Kidney (tissue), 14 donors: ENCODE measurements around the gene FEZF1. TPM values are rescaled to one million over a fixed set of nuclear protein-coding genes. Genes with fewer than 3 reads are reported as not detected.
A peak's percentile ranks its signal among the peaks of the same experiment; 100 is the strongest.

Experiments
- DNase-seq, 5 donors: peaks; one replicate each; pipeline ENCODE4 v3.0.0-alpha.2; 2013 to 2020
- FAIRE-seq: peaks from 2 replicates; lab custom pipeline; 2012; peaks lifted over from hg19 to GRCh38; lab: Jason Lieb, UNC
- H3K27ac ChIP-seq, 2 donors: one replicate each; pipeline ENCODE4 v1.7.0; 2013; ENCODE audit warnings: low read depth in 2 of 2, low read length in 2 of 2, inconsistent platforms in 1 of 2
- H3K27me3 ChIP-seq: one replicate; pipeline ENCODE4 v1.7.1; 2013; ENCODE audit warnings: low read length, inconsistent platforms; ENCODE audit not compliant: control insufficient read depth, insufficient read depth
- H3K36me3 ChIP-seq, 3 donors: one replicate each; pipeline versions ENCODE4 v1.7.0 to v1.7.1; 2013; ENCODE audit warnings: low read length in 3 of 3, control low read depth in 1 of 3, inconsistent platforms in 1 of 3; ENCODE audit not compliant: insufficient read depth in 3 of 3, control insufficient read depth in 2 of 3
- H3K4me1 ChIP-seq, 3 donors: one replicate each; pipeline versions ENCODE4 v1.7.0 to v1.7.1; 2013; ENCODE audit warnings: low read length in 3 of 3, inconsistent platforms in 1 of 3, low read depth in 1 of 3; ENCODE audit not compliant: control insufficient read depth in 2 of 3, insufficient read depth in 2 of 3
- H3K4me3 ChIP-seq, 3 donors: one replicate each; pipeline versions ENCODE4 v1.7.0 to v1.8.1; 2013; ENCODE audit warnings: low read length in 3 of 3, control low read depth in 1 of 3, inconsistent platforms in 1 of 3
- H3K9ac ChIP-seq, 3 donors: one replicate each; pipeline versions ENCODE4 v1.7.0 to v1.7.1; 2013; ENCODE audit warnings: low read length in 3 of 3, control low read depth in 1 of 3, inconsistent platforms in 1 of 3
- H3K9me3 ChIP-seq, 3 donors: one replicate each; pipeline versions ENCODE4 v1.7.0 to v1.7.1; 2013; ENCODE audit warnings: low read length in 3 of 3, control low read depth in 1 of 3, inconsistent platforms in 1 of 3; ENCODE audit not compliant: control insufficient read depth in 2 of 3, insufficient read depth in 1 of 3
- intact Hi-C: fragments of 100-400 bp; cut with DNase I; formaldehyde crosslinking; loops from one replicate; pipeline ENCODE4 v1.11.1; 2022
- polyA plus RNA-seq: library from polyadenylated mRNA; stranded (reverse); fragments of 350-450 nt; fragmentation: Illumina TruSeq; extraction: RNeasy Lipid Tissue Mini Kit (QIAGEN cat#74804); gene quantifications from one replicate; pipeline ENCODE4 v1.2.3, GENCODE V29; 2014; ENCODE audit warnings: low read depth, low replicate concordance; ENCODE audit not compliant: insufficient read depth
- total RNA-seq: library from RNA; stranded (reverse); fragmentation: NEBNext Ultra II Directional; extraction: Animal tissue kit (Norgen Biotek cat#: 25700); gene quantifications from one replicate; pipeline ENCODE4 v1.2.1, GENCODE V29; 2021
- TF ChIP-seq, protein P1 (sequence below): IDR thresholded peaks from 3 replicates; pipeline ENCODE4 v1.5.1; 2012; ENCODE audit warnings: mild to moderate bottlenecking, moderate library complexity, borderline replicate concordance; ENCODE audit not compliant: insufficient read depth; ENCODE audit errors: extremely low read depth
- donor health status: control.
- donor health status: control.
- donor health status: control.
- donor health status: control.
- donor health status: control.
- donor health status: DM: yes; HTN: yes; CAD: no.
- donor health status: Normal renal cell carcinoma (clear cell type).

FEZF1 gene
- total and polyA plus RNA-seq, 2 donors from 2014 or later: not detected

DNA sequence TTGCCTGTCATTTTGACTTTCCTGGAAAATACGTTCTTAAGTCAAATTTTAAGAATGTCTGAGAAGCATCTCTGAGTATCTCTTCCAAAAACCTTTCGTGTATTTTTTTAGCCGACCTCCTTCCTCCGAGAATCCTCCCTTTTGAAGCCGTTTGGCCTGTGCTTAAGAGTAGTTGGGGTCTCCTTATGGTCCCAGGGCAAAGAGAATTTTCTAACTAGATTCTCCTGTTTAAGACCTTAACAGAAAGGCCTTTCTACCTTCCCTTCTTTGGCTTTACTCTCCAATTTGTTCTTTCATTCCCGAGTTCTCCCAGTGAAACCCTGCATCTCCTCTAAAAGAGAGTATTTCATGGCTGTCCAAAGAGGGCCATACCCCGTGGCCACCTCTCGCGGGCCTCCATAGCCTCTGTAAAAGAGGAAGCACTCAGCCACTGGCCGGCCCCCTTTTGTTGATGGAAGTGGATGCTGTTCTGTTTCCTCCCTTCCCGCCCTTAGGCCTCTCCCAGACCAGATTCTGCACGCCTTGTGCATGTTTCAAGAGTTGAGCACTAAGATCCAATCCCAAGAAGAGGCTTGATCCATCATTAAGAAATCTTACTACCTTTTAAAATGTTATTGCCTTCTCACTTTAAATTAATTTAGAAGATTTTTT, 6.6 kb upstream of the FEZF1 start:
- Histone ChIP-seq H3K9me3 (no peaks in the 10 kb centered on the region), H3K27ac (no peak overlapping the region), H3K4me1 (peaks cover 0 to 7% (median 0%) of the 10 kb centered on the region in 3 donors), H3K9ac (no peak overlapping the region), H3K36me3 (no peaks in the 10 kb centered on the region), H3K27me3 (peaks cover 91% of the 10 kb centered on the region), H3K4me3 (no peak overlapping the region)
- TF ChIP-seq, protein P1, sequence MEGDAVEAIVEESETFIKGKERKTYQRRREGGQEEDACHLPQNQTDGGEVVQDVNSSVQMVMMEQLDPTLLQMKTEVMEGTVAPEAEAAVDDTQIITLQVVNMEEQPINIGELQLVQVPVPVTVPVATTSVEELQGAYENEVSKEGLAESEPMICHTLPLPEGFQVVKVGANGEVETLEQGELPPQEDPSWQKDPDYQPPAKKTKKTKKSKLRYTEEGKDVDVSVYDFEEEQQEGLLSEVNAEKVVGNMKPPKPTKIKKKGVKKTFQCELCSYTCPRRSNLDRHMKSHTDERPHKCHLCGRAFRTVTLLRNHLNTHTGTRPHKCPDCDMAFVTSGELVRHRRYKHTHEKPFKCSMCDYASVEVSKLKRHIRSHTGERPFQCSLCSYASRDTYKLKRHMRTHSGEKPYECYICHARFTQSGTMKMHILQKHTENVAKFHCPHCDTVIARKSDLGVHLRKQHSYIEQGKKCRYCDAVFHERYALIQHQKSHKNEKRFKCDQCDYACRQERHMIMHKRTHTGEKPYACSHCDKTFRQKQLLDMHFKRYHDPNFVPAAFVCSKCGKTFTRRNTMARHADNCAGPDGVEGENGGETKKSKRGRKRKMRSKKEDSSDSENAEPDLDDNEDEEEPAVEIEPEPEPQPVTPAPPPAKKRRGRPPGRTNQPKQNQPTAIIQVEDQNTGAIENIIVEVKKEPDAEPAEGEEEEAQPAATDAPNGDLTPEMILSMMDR: no peak
- DNase-seq: peak in 2 of 5 donors; percentile 24 to 35
- FAIRE-seq: no peak
- intact Hi-C loops: no loop called here

DNA sequence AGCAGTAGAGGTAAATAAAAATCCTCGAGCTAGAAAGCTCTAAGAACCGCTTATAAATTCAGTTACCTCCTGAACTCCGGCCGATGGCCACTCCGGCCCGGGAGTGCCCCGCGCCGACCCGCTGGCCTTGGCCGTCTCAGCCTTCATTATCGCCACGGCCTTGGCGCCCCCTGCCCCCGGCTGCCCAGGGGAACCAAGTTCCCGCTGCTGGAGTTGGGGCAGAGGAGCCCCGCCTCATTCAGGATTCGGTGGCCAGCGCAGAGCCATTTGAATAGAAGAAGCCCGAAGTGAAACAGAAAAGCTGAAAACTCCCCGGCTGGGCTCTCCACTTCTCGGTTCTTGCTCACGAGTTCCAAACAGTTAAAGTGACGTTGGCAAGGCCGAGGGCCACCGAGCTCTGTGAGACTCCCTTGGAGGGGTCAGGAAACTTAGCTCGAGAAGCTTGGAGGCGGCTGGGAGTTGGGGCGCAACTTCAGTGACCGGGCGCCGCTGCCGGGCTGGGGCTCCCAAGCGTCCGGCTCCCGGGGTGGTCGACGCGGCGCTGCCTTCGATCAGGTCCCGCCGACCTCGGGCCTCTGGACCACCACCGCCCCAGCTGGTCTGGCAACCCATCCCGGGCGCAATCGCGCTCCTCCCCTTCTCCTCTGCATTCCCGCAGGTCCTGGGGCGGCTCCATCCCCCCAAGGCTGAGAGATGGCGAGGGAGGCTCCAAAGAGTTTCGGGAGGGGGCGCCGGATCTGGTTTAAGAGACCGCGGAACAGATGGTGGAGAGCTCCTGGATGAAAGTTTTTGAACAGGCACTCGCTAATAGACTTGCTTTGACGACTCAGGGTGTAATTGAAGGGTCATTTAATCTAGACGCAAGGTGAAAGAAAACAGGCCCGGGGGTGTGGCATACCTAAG, 5.8 kb upstream of the FEZF1 start:
- TF ChIP-seq, protein P1: no peak
- H3K4me1 ChIP-seq: peaks cover 0 to 10% (median 0%) of the 10 kb centered on the region in 3 donors
- DNase-seq: peak in 4 of 5 donors; percentile 53 to 73 (median 64)
- no peak for FAIRE-seq
- H3K9ac ChIP-seq: no peak overlapping the region
- intact Hi-C loops: no loop called here
- H3K27ac ChIP-seq: no peak overlapping the region
- H3K36me3 ChIP-seq: no peaks in the 10 kb centered on the region
- H3K27me3 ChIP-seq: peaks cover 88% of the 10 kb centered on the region
- H3K9me3 ChIP-seq: no peaks in the 10 kb centered on the region
- peak overlapping the region in 2 of 3 donors; percentile 25 to 45 for H3K4me3 ChIP-seq

DNA sequence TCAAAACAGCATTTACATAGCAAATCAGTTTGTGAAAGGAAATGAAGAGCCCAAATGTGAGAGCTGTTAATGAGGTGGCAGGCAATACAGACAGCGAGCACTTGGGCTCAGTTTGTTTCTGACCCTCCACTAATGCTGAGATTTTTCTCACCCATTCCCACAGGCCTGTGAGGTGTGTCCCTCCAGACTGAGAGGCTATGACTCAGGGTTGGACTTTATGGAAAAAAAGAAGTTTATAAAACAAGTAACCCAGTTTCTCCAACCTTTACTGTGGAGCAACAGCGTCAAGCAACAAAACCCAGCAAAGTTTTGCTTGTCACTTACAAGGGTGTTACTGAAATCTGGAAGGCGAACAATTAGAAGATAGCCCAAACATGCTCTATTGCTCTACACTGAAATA, 4.9 kb upstream of the FEZF1 start:
- H3K9ac ChIP-seq: no peak overlapping the region
- H3K9me3 ChIP-seq: no peaks in the 10 kb centered on the region
- TF ChIP-seq, protein P1: no peak
- peaks cover 0 to 8% (median 0%) of the 10 kb centered on the region in 3 donors for H3K4me1 ChIP-seq
- no peak for FAIRE-seq
- DNase-seq: no peak
- intact Hi-C loops: no loop called here
- peaks cover 84% of the 10 kb centered on the region for H3K27me3 ChIP-seq
- H3K4me3 ChIP-seq: no peak overlapping the region
- no peak overlapping the region for H3K27ac ChIP-seq
- H3K36me3 ChIP-seq: no peaks in the 10 kb centered on the region
